HT-29 (cell line): ENCODE data around the gene PILRB. TPM values are rescaled to one million over a fixed set of nuclear protein-coding genes. Genes with fewer than 3 reads are reported as not detected.
"Not testable (repeated sequence)": the region's sequence is repeated elsewhere in the genome, so short reads cannot be mapped to it uniquely, and the experiment has no call there.

Source experiments
- DNase-seq: peaks from one replicate; pipeline ENCODE4 v3.0.0-alpha.2; 2015; ENCODE audit warnings: low spot score
- total RNA-seq: library from RNA; depleted of rRNA; stranded (reverse); fragments of >200 nt; shearing (Covaris generic); gene quantifications from 2 replicates; pipeline ENCODE4 v1.2.3, GENCODE V29; 2014

PILRB gene
- total RNA-seq, 1 experiment from 2014 or later = 119 TPM

DNA sequence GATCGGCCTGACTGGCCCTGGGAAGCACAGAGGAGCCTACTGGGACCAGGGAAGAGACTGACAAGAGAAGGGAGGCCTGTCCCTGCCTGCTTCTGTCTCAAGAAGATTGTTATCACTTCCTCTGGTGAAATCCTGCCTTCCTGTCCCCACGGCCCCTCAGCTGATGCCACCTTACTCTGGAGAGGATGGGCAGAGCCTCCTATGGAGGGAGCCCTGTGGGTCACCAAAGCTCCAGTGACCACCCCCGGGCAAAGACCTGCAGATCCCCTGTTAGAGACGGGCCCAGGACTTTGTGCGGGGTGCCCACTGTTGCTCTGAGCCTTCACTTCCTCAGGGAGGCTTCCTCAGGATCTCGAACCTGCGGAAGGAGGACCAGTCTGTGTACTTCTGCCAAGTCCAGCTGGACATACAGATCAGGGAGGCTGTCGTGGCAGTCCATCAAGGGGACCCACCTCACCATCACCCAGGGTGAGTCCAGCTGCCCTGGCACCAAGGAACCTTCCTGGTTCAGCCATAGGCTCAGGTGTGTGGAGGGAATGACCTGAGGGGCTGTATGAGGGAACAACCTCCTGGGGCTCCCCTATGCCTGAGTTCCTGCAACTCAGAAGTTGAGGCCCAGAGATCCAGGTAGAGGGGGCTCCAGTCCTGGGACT lies 1.4 kb upstream of the PILRB start:
- DNase-seq = no peak

DNA sequence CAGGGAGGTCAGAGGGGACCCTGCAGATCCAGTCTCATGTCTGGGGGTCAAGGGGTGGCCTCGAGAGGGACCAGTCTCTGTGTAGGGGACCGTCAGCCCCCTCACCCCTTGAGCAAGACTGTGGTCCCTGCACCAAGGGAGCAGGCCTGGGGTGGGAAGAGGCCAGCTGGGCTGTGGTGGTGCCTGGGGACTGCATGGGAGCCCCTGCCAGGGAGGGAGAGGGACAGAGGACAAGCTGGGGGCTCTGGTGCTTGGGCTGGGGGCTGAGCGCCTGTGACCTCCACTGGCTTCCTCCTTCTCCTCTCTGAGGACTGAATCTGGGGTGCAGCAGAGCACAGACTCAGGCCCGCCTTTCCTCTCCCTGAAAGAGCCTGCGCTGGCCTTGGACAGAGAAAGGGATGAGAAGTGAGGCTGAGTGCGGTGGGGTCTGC lies 771 bp upstream of the PILRB start:
- no peak for DNase-seq

DNA sequence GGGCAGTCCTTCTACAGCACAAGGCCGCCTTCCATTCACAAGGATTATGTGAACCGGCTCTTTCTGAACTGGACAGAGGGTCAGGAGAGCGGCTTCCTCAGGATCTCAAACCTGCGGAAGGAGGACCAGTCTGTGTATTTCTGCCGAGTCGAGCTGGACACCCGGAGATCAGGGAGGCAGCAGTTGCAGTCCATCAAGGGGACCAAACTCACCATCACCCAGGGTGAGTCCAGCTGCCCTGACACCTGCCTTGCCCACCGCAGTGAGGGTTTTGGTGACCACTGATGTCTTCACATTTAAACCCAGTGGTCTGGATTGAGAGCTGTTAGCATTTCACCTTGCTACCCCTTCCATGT lies 918 bp downstream of the PILRB start:
- no peak for DNase-seq

DNA sequence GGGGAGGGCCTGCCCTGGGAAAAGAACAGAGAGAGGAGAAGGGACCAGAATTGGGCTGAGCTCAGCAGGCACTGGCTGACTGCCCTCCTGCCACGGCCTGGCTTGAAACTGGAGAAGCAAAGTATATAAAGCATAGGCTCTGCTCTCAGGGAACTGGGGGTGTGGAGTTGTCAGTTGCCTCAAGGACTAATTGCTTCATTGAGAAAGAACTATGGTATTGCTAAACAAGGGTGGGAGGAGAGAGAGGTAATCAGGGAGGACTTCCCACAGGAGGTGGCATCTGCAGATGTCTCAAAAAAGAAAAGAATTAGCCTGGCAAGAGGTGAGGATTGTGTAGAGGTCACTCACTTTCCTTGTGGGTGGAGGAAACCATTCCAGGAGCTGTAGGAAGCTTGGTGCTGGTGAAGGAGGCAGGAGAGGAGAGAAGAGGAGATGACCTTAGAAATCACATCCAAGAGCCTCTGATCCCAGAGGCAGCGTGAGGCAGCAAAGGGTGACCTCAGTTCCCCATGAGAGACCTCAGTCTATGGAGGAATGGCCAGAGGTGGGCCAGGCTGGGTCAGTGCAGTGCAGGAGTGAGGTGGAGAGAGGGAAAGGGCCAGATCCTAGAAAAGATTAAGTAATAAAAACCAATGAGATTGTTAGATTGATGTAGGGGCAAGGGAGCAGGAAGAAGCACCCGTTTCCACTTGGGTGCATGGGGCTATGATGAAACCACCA lies 2.4 kb downstream of the PILRB start:
- no peak for DNase-seq

DNA sequence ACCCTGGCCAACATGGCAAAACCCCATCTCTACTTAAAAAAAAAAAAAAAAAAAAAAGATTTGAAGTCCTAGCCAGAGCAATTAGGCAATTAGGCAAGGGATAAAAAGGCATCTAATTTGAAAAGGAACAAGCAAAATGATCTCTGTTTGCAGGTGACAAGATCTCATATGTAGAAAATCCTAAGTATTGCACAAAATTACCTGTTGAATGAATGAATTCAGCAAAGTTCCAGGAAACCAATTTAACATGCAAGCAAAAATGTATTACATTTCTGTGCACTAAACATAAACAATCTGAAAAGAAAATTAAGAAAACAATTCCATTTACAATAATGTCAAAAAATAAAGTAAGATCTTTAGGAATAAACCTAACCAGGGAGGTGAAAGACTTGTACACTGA lies 5.2 kb downstream of the PILRB start:
- DNase-seq = no peak

DNA sequence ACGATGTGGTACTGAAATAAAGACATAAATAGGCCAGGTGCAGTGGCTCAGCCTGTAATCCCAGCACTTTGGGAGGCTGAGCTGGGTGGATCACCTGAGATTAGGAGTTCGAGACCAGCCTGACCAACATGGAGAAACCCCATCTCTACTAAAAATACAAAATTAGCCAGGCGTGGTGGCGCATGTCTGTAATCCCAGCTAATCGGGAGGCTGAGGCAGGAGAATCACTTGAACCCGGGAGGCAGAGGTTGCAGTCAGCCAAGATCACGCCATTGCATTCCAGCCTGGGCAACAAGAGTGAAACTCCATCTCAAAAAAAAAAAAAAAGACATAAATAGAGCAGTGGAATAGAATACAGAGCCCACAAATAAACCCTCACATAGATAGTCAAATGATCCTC lies 5.9 kb downstream of the PILRB start:
- DNase-seq = not testable (repeated sequence)

DNA sequence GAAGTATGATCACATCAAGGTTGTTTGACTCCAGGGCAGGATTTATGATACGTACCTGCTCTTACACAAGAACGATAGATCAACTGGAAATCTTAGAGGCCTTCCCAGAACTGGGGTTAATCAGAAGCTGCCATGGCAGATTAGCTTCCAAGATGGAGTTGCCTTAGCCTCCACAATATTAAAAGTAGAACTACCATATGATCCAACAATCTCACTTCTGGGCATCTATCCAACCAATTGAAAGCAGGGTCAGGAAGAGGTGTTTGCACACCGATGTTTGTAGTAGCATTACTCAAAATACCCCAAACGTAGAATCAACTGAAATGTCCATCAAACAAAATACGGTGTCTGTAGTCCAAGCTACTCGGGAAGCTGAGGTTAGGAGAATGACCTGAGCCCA lies 6.6 kb downstream of the PILRB start:
- no peak for DNase-seq

DNA sequence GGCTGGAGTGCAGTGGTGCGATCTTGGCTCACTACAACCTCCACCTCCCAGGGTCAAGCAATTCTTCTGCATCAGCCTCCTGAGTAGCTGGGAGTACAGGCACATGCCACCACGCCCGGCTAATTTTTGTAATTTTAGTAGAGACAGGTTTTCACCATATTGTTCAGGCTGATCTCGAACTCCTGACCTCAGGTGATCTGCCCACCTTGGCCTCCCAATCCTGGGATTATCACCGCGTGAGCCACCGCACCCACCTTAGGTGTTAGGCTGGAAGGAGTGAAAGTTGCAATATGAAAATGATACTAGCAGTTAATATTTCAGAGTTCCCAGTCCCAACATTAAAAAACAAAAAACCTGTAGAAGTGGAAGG lies 8.1 kb downstream of the PILRB start:
- not testable (repeated sequence) for DNase-seq

DNA sequence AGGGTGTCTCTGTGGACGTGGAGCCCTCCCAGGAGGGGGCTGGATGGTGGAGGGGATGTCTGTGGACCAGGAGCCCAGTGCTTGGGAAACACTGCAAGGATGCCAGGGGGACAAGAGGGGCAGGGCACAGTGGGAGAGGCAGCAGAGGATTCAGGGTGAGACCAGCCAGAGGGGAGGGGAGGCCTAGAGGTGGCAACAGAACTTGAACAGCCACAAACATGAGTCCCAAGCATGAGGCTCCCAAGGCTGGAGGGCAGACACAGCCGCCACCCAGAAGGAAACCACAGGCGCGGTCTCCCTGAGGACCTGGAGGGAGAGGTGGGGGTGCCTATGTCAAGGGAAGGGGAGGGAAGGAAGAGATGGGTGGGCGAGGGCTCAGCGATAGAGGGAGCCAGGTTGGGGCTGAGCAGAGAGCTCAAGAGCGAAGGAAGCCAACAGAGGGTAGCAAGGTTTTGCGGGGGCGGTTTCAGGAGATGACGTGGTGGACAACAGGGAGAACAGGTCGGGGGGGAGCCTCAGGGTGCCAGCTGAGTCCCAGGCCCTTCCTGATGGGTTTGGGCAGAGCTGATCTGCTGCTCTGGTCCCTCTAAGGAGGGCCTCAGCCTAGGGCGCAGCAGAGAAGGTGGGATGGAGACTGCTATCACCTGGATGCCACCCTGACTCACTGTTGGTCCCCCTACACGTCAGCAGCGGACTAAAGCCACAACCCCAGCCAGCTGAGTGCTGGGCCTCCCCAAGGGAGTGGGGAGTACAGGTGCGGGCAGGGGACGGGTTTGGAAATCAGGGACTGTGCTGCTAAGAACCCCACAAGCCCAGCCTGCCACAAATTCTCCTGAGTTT lies 8.7 kb downstream of the PILRB start:
- DNase-seq = no peak

DNA sequence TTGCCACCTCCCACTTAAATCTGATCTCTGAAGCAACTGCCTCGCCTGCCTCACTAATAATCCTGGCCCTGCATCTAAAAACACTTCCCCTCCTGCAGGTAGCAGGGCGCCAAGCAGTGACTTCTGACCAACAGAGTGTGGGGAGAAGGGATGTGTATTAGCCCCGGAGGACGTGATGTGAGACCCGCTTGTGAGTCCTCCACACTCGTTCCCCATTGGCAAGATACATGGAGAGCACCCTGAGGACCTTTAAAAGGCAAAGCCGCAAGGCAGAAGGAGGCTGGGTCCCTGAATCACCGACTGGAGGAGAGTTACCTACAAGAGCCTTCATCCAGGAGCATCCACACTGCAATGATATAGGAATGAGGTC lies 9.3 kb downstream of the PILRB start:
- no peak for DNase-seq

DNA sequence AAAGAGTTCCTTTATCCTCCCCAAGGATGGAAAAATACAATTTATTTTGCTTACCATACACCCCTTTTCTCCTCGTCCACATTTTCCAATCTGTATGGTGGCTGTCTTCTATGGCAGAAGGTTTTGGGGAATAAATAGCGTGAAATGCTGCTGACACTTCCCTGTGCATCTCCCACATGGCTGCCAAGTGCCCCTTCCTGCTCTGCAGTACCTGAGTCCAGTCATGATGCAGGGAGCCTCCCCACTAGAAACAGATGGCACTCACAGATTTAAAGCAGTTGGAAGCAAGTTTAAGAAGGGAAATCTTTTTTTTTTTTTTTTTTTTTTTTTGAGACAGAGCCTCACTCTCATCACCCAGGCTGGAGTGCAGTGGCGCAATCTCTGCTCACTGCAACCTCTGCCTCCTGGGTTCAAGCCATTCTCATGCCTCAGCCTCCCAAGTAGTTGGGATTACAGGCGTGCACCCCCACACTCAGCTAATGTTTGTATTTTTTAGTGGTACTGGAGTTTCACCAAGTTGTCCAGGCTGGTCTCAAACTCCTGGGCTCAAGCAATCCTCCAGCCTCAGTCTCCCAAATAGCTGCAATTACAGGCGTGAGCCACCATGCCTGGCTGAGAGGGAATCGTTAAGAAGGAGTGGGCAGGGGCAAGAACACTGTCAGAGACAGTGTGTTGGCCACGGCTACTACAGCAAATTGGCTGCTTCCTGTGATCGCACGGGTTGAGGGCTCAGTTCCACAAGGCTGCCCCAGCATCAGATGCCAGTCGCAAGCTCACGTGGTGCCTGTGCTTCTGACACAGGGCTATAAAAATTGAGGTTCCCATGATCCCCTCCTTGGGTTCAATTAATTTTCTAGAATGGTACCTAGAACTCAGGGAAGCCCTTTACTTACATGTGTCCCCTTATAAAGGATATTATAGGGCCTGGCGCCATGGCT lies 10.0 kb downstream of the PILRB start:
- no peak for DNase-seq

DNA sequence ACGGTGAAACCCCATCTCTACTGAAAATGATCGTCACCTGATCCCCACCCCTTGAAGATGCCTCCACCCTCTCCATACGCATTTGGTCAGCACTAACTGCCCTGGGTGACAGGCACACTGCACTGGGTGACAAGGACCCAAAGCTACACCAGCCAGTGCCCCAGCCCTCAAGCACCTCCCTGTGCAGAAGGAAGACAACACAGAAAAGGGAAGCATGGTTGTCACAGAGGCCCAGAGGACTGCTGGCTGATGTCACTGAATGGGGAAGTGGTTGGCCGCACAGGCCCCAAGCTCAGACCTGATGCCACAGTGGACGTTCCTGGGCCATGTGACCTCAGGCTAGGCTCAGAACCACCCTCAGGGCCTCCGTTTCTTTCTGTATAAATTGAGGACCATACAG lies 11.2 kb downstream of the PILRB start:
- no peak for DNase-seq

DNA sequence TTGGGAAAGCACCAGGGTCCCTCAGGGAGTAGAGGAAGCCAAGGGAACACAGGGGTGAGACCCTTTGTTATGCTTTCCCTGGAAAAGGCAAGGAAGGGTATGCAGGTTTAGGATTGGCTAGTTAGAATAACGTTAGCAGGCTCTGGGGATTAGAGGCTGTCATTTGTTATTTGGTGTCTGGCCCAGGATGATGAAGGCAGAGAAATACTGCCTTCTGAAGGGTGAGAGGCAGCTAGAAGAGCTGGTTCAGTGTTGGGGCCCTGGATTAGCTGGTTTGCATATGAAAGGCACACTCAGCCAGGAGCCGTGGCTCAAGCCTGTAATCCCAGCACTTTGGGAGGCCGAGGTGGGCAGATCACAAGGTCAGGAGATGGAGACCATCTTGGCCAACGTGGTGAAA lies 12.4 kb downstream of the PILRB start:
- no peak for DNase-seq

DNA sequence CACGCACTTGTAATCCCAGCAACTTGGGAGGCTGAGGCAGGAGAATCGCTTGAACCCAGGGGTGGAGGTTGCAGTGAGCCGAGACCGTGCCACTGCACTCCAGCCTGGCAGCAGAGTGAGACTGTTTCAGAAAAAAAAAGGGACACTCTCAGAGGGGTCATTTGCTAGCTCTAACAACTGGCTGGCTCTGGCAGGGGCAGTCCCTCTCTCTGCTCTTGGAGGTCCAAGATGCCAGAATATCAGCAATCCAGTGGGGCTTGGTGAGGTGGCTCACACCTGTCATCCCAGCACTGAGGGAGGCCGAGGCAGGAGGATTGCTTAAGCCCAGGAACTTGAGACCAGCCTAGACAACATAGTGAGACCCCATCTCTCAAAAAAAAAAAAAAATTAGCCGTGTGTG lies 12.8 kb downstream of the PILRB start:
- no peak for DNase-seq

DNA sequence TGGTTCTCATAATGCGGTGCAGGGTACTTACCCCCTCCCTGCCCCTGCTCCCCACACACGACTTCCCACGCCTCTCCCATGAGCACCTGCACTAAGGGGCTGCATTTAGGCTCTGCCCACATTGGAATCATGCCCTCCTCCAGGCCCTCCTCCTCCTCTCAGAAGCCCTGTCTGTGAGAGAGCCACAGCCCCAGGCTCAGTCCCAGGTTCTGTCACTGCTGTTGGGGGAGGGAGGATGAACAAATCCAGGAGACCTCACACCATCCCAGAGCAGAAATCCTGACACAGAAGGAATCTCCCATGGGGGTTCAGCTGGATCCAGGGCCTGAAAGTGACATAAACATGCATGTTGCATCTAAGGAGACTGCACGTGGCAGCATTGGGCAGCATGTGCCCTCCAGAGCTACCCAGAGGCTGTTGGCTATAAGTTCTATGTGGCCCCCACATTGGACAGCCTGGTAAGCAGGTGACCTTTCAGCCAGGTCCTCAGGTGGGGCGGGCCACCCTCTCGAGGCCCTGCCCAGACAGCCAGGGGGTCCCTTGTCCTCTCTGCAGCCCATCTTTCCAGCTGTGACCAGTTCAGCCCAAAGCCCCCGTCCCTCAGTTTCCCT lies 13.7 kb downstream of the PILRB start:
- no peak for DNase-seq

DNA sequence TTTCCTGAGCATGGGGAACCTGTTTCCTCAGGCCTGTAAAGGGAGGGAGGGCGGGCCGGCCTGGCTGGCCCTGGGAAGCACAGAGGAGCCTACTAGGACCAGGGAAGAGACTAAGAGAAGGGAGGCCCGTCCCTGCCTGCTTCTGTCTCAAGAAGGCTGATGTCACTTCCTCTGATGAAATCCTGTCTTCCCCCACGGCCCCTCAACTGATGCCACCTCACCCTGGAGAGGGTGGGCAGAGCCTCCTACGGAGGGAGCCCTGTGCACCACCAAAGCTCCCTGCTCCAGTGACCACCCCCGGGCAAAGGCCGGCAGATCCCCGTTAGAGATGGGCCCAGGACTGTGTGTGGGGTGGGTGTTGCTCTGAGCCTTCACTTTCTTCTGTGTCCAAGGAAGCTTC lies 14.3 kb downstream of the PILRB start:
- no peak for DNase-seq

DNA sequence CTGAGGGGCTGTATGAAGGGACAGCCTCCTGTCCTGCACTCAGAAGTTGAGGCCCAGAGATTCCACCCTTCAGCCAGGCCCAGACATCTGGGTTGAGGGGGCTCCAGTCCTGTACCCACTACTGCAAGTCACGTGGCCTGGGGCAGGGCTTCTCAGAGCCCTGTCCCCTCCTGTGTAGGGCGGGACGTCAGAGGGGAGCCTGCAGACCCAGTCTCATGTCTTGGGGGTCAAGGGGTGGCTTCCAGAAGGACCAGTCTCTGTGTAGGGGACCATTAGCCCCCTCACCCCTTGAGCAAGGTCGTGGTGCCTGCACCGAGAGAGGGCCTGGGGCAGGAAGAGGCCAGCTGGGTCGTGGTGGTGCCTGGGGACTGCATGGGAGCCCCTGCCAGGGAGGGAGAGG lies 14.8 kb downstream of the PILRB start:
- no peak for DNase-seq

DNA sequence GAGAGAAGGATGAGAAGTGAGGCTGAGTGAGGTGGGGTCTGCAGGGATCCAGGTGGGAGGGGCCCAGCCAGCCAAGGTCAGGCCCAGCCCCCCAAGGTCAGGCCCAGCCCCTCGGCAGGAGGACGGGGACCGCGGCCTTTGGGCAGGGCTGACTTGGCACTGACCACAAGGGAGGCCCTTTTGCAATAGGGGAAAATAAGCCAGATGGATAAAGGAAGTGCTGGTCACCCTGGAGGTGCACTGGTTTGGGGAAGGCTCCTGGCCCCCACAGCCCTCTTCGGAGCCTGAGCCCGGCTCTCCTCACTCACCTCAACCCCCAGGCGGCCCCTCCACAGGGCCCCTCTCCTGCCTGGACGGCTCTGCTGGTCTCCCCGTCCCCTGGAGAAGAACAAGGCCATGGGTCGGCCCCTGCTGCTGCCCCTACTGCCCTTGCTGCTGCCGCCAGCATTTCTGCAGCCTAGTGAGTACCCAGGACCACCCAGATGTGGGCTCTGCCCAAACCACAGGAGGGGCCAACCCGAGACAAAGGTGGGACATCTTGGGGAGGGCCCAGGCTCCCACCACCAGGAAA lies 15.4 kb downstream of the PILRB start, which contains the start of gene PILRA:
PILRA (plus strand) TSS at position 227 of the 571 bp plus-strand sequence; CDS start at position 397, 170 bp downstream.
- no peak for DNase-seq

DNA sequence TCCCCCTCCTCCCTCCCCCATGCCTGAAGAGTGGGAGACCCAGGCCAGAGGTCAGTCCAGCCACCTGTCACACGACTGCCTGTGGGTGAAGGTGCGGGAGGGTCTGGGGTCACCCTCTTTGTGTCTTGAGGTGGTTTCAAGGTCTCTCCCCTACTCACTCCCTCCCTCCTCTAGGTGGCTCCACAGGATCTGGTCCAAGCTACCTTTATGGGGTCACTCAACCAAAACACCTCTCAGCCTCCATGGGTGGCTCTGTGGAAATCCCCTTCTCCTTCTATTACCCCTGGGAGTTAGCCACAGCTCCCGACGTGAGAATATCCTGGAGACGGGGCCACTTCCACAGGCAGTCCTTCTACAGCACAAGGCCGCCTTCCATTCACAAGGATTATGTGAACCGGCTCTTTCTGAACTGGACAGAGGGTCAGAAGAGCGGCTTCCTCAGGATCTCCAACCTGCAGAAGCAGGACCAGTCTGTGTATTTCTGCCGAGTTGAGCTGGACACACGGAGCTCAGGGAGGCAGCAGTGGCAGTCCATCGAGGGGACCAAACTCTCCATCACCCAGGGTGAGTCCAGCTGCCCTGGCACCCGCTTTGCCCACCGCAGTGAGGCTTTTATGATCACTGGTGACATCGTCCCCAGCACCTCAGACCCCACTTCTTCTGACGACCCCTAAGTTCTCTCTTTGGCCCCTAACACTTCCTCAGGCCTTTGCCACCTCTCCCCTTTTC lies 16.1 kb downstream of the PILRB start:
- DNase-seq = not testable (repeated sequence)

DNA sequence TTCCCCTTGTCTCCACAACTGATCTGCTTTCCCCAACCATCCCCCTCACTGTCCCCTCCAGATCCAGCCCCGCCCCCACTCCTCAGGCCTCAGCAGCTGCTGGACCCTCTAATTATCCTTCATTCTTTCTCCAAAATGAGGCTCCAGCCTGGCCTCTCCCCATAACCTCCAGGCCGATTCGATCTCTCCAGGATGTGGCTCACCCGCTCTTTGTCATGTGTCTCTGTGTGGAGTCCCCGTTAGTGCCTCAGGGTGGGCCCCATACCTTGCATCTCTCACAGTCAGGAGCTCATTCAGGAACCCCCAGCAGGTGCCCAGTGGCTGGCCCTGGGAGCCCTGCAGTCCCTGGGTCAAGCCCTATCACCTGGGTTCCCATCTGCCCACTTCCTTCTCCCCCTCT lies 16.7 kb downstream of the PILRB start:
- DNase-seq = no peak
